Neural cell (in vitro differentiated cells): Measurements from ENCODE around the gene CMTR2.

Experiments used
- CTCF ChIP-seq: fragments of 450-650 bp; IDR thresholded peaks from 2 replicates; pipeline ENCODE4 v1.5.1; 2014; ENCODE audit warnings: antibody characterized with exemption, mild to moderate bottlenecking, moderate library complexity; ENCODE audit not compliant: poor library complexity, severe bottlenecking
- EP300 ChIP-seq: fragments of 450-650 bp; conservative IDR thresholded peaks from 2 replicates; pipeline ENCODE4 v1.6.1; 2014; ENCODE audit warnings: antibody characterized with exemption, mild to moderate bottlenecking, moderate library complexity; ENCODE audit not compliant: poor library complexity, severe bottlenecking
- EZH2 ChIP-seq: fragments of 200-600, 300-800 bp; shearing (Covaris generic), sonication (generic); IDR thresholded peaks from 2 replicates; pipeline ENCODE4 v1.6.1; 2014; ENCODE audit warnings: antibody characterized with exemption, low read length, borderline replicate concordance, mild to moderate bottlenecking; ENCODE audit not compliant: insufficient read depth, poor library complexity, severe bottlenecking
- MXI1 ChIP-seq: fragments of 450-650 bp; conservative IDR thresholded peaks from 2 replicates; pipeline ENCODE4 v1.6.1; 2014; ENCODE audit warnings: antibody characterized with exemption, mild to moderate bottlenecking; ENCODE audit not compliant: poor library complexity, severe bottlenecking
- POLR2AphosphoS5 ChIP-seq: IDR thresholded peaks from 2 replicates; pipeline ENCODE4 v1.6.1; 2012
- SMC3 ChIP-seq: fragments of 450-650 bp; conservative IDR thresholded peaks from 2 replicates; pipeline ENCODE4 v1.6.1; 2014; ENCODE audit warnings: antibody characterized with exemption, mild to moderate bottlenecking, moderate library complexity; ENCODE audit not compliant: poor library complexity

- TF ChIP-seq EZH2 (no peak), CTCF (no peak), MXI1 (no peak), POLR2AphosphoS5 (no peak), SMC3 (no peak), EP300 (no peak)
These were observed 30.8 kb upstream of the CMTR2 start for GRCh38 chr16:71319999-71320398.
